Stimulated activated CD4-positive, alpha-beta T cell treated with anti-CD3 and anti-CD28 coated beads, Interleukin-1b, Interleukin-23, amount 100 ng/mL, for 48 hours (primary cell): ENCODE data around the gene NCOA6.

Source experiments
- DNase-seq: peaks from one replicate; pipeline ENCODE4 v3.0.0-alpha.2; 2020

Gene NCOA6

DNA sequence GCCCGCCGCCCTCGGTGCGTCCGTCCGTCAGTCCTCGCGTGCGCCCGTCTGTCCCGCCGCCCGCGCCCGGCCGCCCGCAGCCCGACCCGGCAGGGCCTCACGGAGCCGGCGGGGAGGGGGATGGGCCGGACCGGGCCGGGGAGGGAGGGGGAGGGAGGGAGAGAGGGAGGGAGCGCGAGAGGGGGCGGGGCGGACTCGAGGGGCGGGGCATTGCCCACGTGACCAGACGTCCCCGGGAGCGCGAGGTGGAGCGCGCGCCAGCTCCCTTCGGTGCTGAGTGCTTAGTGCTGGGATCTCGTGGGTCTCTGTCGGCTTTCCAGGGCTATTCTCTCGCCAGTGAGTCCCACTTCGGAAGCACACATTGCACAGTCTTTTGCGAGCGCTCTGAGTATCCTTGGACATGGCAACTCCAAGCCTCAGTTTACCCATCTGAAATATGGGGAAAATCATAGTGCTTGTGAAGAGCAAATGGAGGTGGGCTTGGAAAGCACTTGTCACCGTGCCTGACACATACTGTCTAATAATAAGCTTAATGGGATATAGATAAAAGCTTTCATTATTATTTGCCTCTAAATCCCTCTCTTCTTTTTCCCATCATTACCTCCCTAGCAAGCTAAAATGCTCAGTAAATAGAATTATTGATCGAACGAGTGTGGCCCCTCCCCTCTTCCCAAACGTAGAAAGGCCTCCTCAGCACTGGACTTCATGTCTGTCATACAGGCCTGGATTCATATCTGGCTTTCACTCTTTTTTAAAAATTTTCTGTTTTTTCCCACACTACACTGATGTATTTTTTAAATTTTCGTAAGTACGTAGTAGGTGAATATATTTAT lies at the start of gene NCOA6:
TSS of gene NCOA6 (minus strand) at position 122 of the 833 bp plus-strand sequence. CDS start 43,296 bp downstream, outside the sequence.
- DNase-seq, result peak; percentile 83

- DNase-seq, result peak; percentile 62
Observed at GRCh38 chr20:34874094-34874654, 48.7 kb upstream of the NCOA6 start.

- no peak for DNase-seq
Observed at GRCh38 chr20:34873583-34874093, 48.2 kb upstream of the NCOA6 start.

DNA sequence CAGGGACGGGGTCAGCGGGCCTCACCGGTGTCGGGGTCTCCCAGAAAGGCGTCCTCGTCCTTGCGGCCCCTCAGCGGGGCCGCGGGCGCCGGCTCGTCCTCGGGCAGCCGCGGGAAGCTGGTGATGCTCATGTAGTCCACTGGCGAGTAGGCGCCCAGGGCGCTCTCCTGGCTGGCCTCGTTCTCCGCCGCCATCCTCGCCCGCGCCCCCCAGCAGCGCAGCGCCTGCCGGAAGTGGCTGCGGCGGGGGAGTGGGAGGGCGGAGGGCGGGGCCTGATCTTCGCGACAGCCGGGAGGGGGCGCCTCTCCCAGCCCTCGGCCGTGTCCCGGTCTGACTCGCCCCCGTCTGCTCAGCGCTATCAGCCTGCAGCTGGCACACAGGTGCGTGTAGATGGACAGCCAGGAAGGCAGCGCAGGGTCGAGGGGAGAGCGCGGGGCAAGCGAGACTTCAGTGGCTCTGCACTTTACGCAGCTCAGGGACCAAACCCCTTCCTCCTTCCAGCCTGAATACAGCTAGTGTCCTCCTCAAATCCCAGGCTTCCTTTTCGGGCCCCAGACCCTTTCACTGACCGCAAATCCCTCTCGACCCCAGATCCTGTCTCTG lies 47.3 kb upstream of the NCOA6 start, which contains the start of gene GGT7:
TSS of gene GGT7 (minus strand) at position 235 of the 603 bp plus-strand sequence. CDS start at position 194, 41 bp downstream.
- peak; percentile 87 for DNase-seq

GRCh38 chr20:34871966-34872621 lies 46.6 kb upstream of the NCOA6 start:
- DNase-seq, result no peak

- DNase-seq, result no peak
Observed at GRCh38 chr20:34871320-34871926, 46.0 kb upstream of the NCOA6 start.

DNA sequence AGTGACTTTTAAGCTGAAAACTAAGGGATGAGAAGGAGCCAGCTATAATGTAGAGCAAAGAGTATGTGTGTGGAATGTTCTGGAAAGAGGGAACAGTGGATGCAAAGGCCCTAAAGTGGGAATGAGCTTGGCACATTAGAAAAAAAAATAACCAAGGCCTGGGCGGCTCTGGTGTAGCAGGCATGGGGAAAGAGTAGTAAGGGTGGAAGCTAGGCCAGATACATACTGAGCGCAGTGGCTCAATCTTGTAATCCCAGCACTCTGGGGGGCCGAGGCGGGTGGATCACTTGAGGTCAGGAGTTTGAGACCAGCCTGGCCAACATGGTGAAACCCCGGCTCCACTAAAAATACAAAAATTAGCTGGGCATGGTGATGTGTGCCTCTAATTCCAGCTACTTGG lies 38.8 kb upstream of the NCOA6 start:
- no peak for DNase-seq

- no peak for DNase-seq
Observed at GRCh38 chr20:34863421-34863965, 38.0 kb upstream of the NCOA6 start.

DNA sequence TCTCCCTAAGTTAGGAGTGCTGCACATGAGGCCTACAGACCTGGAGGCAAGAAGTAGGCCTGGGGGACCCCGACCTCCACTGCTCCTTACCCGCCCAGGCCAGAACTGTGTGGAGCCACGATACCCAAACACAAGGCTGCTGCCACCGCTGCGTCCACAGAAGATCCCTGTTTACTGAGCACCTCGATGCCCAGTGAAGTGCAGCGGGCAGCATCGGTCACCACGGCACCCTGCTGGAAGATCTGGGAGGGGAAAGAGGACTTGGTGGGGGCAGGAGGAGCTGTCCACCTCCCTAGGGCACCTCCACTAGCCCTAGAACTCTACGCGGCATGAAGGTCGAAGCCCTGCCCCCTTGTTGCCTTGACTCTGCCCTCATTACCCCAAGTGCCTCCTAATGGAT lies 37.3 kb upstream of the NCOA6 start:
- no peak for DNase-seq

- no peak for DNase-seq
Observed at GRCh38 chr20:34861386-34862084, 36.1 kb upstream of the NCOA6 start.

DNA sequence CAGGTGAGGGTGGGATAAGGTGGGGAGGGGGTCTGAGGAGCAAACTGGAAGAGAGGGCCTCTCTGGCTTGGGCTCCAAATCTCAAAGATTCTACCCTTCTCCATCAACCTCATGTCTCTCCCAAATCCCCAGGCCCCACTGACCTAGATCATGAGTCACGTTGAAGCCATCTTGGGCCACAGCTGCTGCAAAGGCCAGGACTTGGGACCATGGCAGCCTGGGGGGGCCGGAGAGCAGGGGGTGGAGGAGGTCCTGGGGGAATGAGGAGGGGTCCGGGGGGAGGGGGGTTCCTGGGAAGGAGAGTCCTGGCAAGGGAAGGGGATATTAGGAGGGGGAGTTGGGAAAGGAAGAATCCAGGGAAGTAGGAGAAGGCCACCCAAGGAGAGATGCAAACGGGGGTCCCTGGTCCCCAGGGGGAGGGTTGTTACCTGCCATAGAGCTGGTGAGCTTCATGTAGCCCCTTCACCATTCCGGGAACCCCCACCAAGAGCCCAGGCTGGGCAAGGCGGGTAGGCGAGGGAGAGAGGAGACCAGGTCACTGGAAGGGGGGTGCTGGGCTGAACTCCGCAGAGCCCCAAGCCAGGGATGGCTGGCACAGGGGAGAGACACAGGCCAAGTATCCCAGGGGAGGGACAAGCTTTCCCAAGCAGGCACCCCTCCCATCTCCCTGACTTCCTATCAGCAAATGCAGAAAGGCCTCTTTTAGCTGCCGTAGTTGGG lies 34.5 kb upstream of the NCOA6 start:
- DNase-seq, result no peak

DNA sequence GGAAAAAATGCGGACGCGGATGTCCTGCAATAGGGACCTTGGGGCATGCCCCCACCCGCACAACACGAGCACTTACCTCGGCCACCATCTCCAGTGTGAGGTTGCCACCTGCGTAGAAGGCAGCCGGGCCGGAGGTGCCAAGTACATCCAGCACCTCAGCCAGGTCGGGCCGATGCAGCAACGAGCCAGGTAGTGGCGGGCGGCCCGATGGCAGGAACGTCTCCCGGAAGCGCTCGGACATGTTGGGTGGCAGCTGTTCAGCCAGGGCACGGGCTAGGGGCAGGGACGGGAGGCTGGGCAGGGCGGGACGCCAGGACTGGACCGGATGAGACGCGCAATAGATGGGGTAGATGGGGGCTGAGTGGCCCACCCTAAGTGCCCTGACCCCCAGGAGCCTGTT lies 33.9 kb upstream of the NCOA6 start:
- DNase-seq, result no peak

GRCh38 chr20:34852298-34852697 lies 26.8 kb upstream of the NCOA6 start:
- DNase-seq, result no peak

DNA sequence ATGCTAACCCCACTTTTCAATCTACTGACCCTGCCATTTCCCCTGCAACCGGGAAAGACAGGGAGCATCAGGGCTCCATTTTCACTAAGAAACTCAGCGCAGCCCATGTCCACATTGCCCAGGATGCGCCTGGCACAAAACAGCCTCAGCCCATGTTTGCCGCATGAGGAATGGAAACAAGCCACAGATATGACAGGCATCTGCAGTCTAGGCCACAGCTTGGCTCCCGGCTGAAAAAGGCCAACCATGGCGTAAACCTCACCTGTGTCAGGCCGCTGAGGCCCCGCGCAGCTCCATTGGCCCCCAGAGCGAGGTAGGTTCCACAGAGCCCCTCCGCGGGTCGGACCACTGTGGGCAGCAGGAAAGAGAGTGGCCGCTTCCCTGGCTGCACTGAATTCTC lies 25.5 kb upstream of the NCOA6 start:
- DNase-seq, result no peak

DNA sequence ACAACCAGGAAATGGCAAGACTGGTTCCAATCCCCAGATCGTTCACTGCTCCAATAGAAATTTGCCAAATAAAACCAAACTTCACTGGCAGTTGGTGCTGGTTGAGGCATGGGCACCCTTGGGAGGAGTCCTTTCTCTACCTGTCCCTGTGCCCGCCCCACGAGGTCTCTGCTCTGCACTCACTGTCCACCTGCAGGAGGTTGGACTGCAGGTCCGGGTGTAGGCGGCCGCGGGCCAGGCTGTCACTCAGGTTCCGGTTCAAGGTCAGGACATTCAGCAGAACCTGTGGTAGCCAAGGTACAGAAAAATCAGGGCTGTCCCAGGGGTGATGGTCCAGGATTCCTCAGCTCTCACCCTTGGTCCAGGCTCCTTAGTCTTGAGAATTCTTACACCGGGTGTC lies 24.3 kb upstream of the NCOA6 start:
- no peak for DNase-seq

DNA sequence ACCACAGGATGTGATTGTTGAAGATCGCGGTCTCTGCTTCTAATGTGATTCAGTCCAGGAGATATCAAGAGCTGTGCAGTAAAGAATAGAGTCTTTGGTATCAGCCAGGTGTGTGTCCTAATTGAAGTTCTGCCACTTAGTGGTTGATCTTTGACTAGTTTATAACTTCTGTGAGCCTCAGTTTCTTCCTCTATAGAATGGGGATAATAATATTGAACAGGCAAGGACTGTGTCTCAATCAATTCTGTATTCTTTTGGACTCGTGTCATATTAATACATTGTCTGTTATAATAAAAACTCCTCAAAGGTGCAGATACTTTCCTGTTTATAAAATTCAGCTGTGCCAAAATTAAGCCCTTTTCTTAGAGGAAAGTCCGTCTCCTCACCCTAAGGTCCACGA lies 23.1 kb upstream of the NCOA6 start:
- no peak for DNase-seq

GRCh38 chr20:34843421-34843820 lies 18.0 kb upstream of the NCOA6 start:
- no peak for DNase-seq

GRCh38 chr20:34842143-34842542 lies 16.7 kb upstream of the NCOA6 start:
- DNase-seq, result no peak

DNA sequence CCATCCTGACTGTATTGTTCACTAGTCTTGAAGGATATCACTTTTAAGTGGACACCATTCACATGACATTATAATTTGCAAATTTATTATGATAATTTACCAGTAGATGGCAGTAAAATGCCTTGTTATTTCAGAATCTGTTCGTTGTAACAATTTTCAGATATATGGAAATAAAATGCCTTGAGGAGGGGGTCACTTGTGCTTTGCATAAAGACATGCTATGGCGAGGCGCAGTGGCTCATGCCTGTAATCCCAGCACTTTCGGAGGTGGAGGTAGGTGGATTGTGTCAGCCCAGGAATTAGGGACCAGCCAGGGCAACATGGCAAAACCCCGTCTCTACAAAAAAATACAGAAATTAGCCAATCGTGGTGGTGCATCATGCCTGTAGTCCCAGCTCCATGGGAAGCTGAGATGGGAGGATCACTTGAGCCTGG lies 9.0 kb upstream of the NCOA6 start:
- DNase-seq, result no peak

- no peak for DNase-seq
Observed at GRCh38 chr20:34831936-34832335, 6.5 kb upstream of the NCOA6 start.

DNA sequence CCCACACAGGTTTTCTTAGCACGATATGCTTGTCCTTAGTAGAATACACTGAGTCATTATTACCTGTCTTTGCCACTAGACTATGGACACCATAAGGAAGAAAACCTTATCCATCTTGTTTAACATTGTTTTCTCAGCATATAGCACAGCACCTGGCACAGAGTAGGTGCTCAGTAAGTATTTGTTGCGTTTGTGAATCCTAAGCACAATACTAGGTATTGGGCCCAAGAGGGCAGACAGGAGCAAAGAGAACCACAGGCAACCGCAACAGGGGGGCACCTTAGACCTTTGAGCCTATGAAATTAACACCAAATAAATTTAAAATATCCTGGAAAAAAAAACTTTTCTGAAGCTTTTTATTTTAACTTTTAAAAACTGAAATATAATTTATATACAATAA lies 3.7 kb upstream of the NCOA6 start:
- no peak for DNase-seq
